ENCODE measurements around the gene ABCG8.

Gene ABCG8

GRCh38 chr2:43882312-43882711, 43.5 kb downstream of the ABCG8 start:
- TF ChIP-seq ZFX (IDR thresholded peaks at IDR 0.05) (no peak), CTCF (conservative IDR thresholded peaks at IDR 0.05) (no peak)

DNA sequence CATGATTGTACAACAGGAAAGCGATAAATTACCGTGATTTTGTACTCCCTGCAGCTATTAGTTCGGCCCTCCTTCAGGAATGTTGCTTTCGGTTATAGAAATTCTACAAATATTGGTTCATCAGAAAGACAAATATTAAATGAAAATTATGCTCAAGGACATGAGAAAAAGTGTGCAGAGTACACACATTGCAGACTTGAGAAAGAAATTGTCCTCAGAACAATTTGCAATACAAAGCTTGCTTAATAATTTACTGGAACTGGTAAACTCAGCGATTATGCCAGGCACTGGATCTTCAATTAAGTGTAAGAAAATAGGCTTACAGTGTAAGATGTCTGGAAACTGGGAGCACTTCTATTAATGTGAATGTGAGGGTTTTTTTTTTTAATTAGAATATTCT, 45.9 kb downstream of the ABCG8 start:
- TF ChIP-seq ZFX (IDR thresholded peaks at IDR 0.05) = no peak
- TF ChIP-seq CTCF (conservative IDR thresholded peaks at IDR 0.05) = no peak
- H3K27ac ChIP-seq = no peak overlapping the region

More at GRCh38 chr2:43882312-43882711, 43.5 kb downstream of the ABCG8 start:
- H3K27ac ChIP-seq = no peak overlapping the region

- H3K27ac ChIP-seq = no peak overlapping the region
- no peak for TF ChIP-seq CTCF (conservative IDR thresholded peaks at IDR 0.05)
- TF ChIP-seq ZFX (IDR thresholded peaks at IDR 0.05) = no peak
Measured at GRCh38 chr2:43885132-43885632, 46.4 kb downstream of the ABCG8 start.

DNA sequence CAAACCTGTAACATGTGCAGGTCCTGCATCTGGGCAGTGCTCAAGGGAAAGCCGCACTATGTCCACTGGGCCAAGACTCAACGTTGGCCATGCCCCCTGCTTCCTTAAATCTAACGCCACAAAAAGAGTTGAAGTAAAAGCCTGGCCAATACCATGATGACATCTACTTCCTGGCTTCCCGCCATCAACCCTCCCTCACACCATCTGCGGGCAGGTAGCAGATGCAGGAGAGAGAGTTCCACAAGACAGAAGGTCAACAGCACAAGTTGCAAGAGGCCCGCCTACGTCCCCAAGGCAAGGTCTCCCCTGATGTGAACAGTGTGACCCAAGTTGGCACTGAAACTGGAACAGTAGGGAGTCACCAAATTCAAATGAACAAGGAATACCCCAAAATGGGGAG, 48.4 kb downstream of the ABCG8 start:
- no peak overlapping the region for H3K27ac ChIP-seq
- TF ChIP-seq ZFX (IDR thresholded peaks at IDR 0.05) = no peak
- TF ChIP-seq CTCF (conservative IDR thresholded peaks at IDR 0.05) = no peak

DNA sequence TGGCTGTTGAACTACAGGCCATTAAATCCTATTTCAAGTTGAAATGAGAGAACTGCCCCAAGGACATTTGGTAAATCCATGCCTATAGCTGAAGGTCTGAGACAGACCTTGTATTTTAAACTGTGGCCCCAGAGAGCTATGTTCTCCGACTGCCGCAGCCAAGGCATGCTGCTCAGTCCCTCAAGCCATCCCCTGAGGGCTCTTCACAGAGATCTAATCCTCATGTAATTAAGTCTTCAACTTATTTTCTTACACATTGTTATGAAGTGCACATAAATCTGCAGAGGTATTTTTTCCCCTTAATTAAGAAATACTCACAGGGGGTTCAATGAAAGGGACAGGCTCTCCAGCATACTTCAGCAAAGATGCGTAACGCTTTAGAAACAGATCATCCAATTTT, 50.6 kb downstream of the ABCG8 start:
- H3K27ac ChIP-seq = no peak overlapping the region
- TF ChIP-seq CTCF (conservative IDR thresholded peaks at IDR 0.05) (no peak), ZFX (IDR thresholded peaks at IDR 0.05) (no peak)

DNA sequence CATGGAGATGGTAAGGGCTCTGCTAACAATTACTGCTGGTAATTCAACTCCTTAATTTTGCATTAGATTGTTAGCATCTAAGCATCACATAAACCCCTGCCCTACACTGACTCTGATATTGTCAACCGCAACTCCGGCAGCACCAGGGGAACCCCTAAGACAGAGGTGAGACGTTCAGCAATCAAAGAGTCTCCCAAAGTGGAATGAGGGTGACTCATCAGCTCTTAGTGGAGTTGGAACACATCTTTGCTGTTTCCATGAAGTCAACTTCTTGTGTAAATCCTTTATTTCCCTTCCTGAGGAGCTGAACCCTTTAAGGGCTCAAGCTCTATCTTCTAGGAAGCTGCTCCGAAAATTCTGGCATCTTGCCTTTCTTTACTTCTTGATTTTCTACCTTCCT, 52.1 kb downstream of the ABCG8 start:
- no peak overlapping the region for H3K27ac ChIP-seq
- TF ChIP-seq ZFX (IDR thresholded peaks at IDR 0.05) (no peak), CTCF (conservative IDR thresholded peaks at IDR 0.05) (no peak)

- no peak overlapping the region for H3K27ac ChIP-seq
- no peak for TF ChIP-seq CTCF (conservative IDR thresholded peaks at IDR 0.05)
- TF ChIP-seq ZFX (IDR thresholded peaks at IDR 0.05) = no peak
Measured at GRCh38 chr2:43894743-43895142, 56.0 kb downstream of the ABCG8 start.

All from C4-2B (cell line).